AG09319 (cell line): ENCODE measurements around the gene XYLT1.

Source experiments
- DNase-seq: peaks from one replicate; pipeline ENCODE4 v3.0.0-alpha.2; 2010; ENCODE audit warnings: low read depth; ENCODE audit errors: extremely low read depth
- TF ChIP-seq, protein P1 (sequence below): IDR thresholded peaks from 2 replicates; pipeline ENCODE4 v1.5.1; 2011; ENCODE audit warnings: low read depth, mild to moderate bottlenecking, inconsistent platforms, low read length, moderate library complexity

XYLT1 gene

DNA sequence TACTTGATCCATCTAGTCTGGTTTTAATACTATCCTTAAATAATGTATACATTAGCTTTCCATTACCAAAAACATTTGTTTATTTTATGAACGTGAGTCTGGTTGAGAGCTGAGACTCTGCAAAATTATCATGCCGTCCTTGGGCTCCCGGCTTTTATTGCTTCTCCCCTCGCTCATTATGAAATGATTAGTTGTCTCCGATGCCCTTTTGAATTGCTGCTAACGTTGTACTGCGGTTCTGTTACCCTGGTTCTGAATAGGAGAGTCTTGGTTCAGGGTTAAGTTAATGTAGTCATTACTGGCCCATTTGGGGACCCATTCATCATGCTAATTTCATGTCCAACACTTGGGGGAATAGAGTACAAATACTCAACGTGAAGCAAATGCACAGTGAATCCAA, 12.8 kb downstream of the XYLT1 start:
- TF ChIP-seq, protein P1, sequence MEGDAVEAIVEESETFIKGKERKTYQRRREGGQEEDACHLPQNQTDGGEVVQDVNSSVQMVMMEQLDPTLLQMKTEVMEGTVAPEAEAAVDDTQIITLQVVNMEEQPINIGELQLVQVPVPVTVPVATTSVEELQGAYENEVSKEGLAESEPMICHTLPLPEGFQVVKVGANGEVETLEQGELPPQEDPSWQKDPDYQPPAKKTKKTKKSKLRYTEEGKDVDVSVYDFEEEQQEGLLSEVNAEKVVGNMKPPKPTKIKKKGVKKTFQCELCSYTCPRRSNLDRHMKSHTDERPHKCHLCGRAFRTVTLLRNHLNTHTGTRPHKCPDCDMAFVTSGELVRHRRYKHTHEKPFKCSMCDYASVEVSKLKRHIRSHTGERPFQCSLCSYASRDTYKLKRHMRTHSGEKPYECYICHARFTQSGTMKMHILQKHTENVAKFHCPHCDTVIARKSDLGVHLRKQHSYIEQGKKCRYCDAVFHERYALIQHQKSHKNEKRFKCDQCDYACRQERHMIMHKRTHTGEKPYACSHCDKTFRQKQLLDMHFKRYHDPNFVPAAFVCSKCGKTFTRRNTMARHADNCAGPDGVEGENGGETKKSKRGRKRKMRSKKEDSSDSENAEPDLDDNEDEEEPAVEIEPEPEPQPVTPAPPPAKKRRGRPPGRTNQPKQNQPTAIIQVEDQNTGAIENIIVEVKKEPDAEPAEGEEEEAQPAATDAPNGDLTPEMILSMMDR = no peak
- DNase-seq = no peak

DNA sequence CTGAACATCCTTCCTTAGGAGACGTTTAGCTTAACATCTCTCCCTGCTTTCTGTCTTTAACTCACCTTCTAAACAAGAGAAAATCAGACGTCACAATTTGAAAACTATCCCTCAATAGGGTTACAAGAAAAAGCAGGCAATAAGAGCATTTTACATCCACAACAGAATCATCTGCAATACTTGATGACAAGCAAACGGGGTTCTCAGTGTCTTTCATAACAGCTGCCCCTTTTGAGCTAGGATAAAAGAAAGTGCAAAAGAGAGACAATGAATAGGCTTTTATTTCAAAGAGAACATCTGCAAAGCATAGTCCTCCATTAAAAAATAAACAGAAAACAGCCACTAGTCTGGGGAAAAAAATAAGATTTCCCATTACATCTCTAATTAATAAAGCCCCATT, 13.2 kb downstream of the XYLT1 start:
- TF ChIP-seq, protein P1 = no peak

GRCh38 chr16:17454162-17454730, 16.5 kb downstream of the XYLT1 start:
- DNase-seq = no peak
- TF ChIP-seq, protein P1 = no peak

More for the DNA sequence above, 13.2 kb downstream of the XYLT1 start:
- no peak for DNase-seq

- TF ChIP-seq, protein P1 = no peak
- DNase-seq = no peak
Measured at GRCh38 chr16:17453364-17454038, 17.3 kb downstream of the XYLT1 start.

- TF ChIP-seq, protein P1 = no peak
Measured at GRCh38 chr16:17452922-17453321, 17.8 kb downstream of the XYLT1 start.

GRCh38 chr16:17451843-17452242, 18.9 kb downstream of the XYLT1 start:
- no peak for DNase-seq
- TF ChIP-seq, protein P1 = no peak

More at GRCh38 chr16:17452922-17453321, 17.8 kb downstream of the XYLT1 start:
- no peak for DNase-seq

DNA sequence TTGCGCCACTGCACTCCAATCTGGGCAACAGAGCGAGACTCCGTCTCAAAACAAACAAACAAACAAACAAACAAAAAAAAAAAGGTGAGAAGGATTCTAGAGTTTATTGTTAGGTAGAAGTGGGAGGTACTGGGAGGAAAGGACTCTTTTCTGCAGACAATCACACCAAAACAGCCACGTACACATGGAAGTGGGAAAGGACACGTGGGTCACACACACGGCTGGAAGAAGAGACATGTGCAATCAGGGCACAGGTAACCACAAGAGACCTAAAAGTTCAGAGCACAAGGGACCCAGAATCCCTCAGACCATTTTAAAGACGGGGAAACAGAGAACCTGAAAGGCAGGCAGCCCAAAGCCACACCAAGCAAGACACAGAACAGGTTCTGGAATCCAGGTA, 20.5 kb downstream of the XYLT1 start:
- TF ChIP-seq, protein P1 = no peak

More for the DNA sequence above, 20.5 kb downstream of the XYLT1 start:
- DNase-seq = no peak
